AG09319 (cell line): Measurements from ENCODE around the gene CPEB4.

ENCODE experiments used
- DNase-seq: peaks from one replicate; pipeline ENCODE4 v3.0.0-alpha.2; 2010; ENCODE audit warnings: low read depth; ENCODE audit errors: extremely low read depth
- CTCF ChIP-seq: IDR thresholded peaks from 2 replicates; pipeline ENCODE4 v1.5.1; 2011; ENCODE audit warnings: low read depth, mild to moderate bottlenecking, inconsistent platforms, low read length, moderate library complexity

CPEB4 gene

GRCh38 chr5:174010365-174010764 is 122.2 kb downstream of the CPEB4 start:
- no peak for DNase-seq

GRCh38 chr5:174011441-174011840 is 123.3 kb downstream of the CPEB4 start:
- TF ChIP-seq CTCF = no peak

More at GRCh38 chr5:174010365-174010764, 122.2 kb downstream of the CPEB4 start:
- no peak for TF ChIP-seq CTCF

More at GRCh38 chr5:174011441-174011840, 123.3 kb downstream of the CPEB4 start:
- no peak for DNase-seq
